Natural killer cell (primary cell): ENCODE measurements around the gene FLT3LG. TPM values are rescaled to one million over a fixed set of nuclear protein-coding genes. Genes with fewer than 3 reads are reported as not detected.

Experiments
- ATAC-seq, 3 donors: fragments of 150-1000 bp in 2 of 3; fragments of 200-7000 bp in 1 of 3; cut with Tn5 transposase; 1 replicate in 1 of 3; 2 replicates in 2 of 3; pipeline ENCODE4 v1.10.0; 2021; ENCODE audit warnings: mild to moderate bottlenecking in 2 of 3, moderate library complexity in 2 of 3
- DNase-seq, 2 donors: peaks; one replicate each; pipeline versions ENCODE4 v3.0.0 to v3.0.0-alpha.2; 2013 to 2021; ENCODE audit warnings: mixed read lengths in 1 of 2
- H3K27ac ChIP-seq: one replicate; pipeline ENCODE4 v1.5.1; 2013; ENCODE audit warnings: mild to moderate bottlenecking, low read length
- H3K27me3 ChIP-seq: one replicate; pipeline ENCODE4 v1.6.1; 2013; ENCODE audit warnings: low read length; ENCODE audit not compliant: control insufficient read depth, insufficient read depth
- H3K36me3 ChIP-seq: one replicate; pipeline ENCODE4 v1.6.1; 2013; ENCODE audit warnings: low read length; ENCODE audit not compliant: control insufficient read depth, insufficient read depth
- H3K4me1 ChIP-seq: one replicate; pipeline ENCODE4 v1.6.1; 2013; ENCODE audit warnings: low read length; ENCODE audit not compliant: control insufficient read depth, insufficient read depth
- H3K4me3 ChIP-seq: one replicate; pipeline ENCODE4 v1.5.1; 2013; ENCODE audit warnings: low read length
- H3K9me3 ChIP-seq: one replicate; pipeline ENCODE4 v1.6.1; 2013; ENCODE audit warnings: low read length; ENCODE audit not compliant: control insufficient read depth, insufficient read depth
- H3K27ac Mint-ChIP-seq, 2 donors: one replicate each; pipeline ENCODE4 v1.8.0; 2022; ENCODE audit warnings: mild to moderate bottlenecking in 2 of 2, mixed read lengths in 2 of 2, moderate library complexity in 1 of 2
- H3K27me3 Mint-ChIP-seq, 2 donors: one replicate each; pipeline ENCODE4 v1.8.0; 2022; ENCODE audit warnings: low read depth in 2 of 2, mixed read lengths in 2 of 2
- H3K36me3 Mint-ChIP-seq: one replicate; pipeline ENCODE4 v1.8.0; 2022; ENCODE audit warnings: mixed read lengths
- H3K4me1 Mint-ChIP-seq, 2 donors: one replicate each; pipeline ENCODE4 v1.8.0; 2022; ENCODE audit warnings: mixed read lengths in 2 of 2
- H3K4me3 Mint-ChIP-seq: one replicate; pipeline ENCODE4 v1.8.0; 2022; ENCODE audit warnings: mild to moderate bottlenecking, moderate library complexity, mixed read lengths
- H3K9me3 Mint-ChIP-seq, 2 donors: one replicate each; pipeline ENCODE4 v1.8.0; 2022; ENCODE audit warnings: mixed read lengths in 2 of 2
- CTCF ChIP-seq: fragments of 200-600 bp; IDR thresholded peaks from one replicate; pipeline ENCODE4 v1.8.0; 2022; ENCODE audit warnings: antibody characterized with exemption
- WGBS: methylation state at CpG from one replicate; pipeline ENCODE4 v1.1.7; 2013; ENCODE audit warnings: missing lambda C conversion rate; ENCODE audit not compliant: insufficient coverage; 5-methylcytosine and 5-hydroxymethylcytosine counted together
- intact Hi-C: fragments of 100-400 bp; cut with micrococcal nuclease; formaldehyde crosslinking; loops from one replicate; pipeline ENCODE4 v1.14.2; 2022
- total RNA-seq, 4 donors: library from RNA; stranded (reverse); fragments of 120-200 nt in 1 of 4; gene quantifications; one replicate each; pipeline versions ENCODE4 v1.2.3 to v1.2.4, GENCODE V29; 2013 to 2022

FLT3LG gene
- total RNA-seq, 3 donors from 2014 or later (not counting 1 experiment from before 2014, with no cell fraction given), result 44.7 to 65.7 (median 64.8) TPM

- H3K27me3 ChIP-seq, result no peaks in the 10 kb centered on the region
- no peak for DNase-seq
- intact Hi-C loops, result no loop called here
- H3K27ac ChIP-seq, result no peak overlapping the region
- WGBS, result 92% methylated on average over 3 of the region's 3 CpGs
- Mint-ChIP-seq H3K4me1 (peaks cover 14 to 22% of the 10 kb centered on the region in 2 donors), H3K27me3 (no peaks in the 10 kb centered on the region), H3K36me3 (no peaks in the 10 kb centered on the region), H3K9me3 (no peaks in the 10 kb centered on the region), H3K4me3 (no peak overlapping the region), H3K27ac (peak overlapping the region in 1 of 2 donors; percentile 63)
- peaks cover 28% of the 10 kb centered on the region for H3K4me1 ChIP-seq
- H3K4me3 ChIP-seq, result no peak overlapping the region
- H3K36me3 ChIP-seq, result peaks cover 28% of the 10 kb centered on the region
- H3K9me3 ChIP-seq, result no peaks in the 10 kb centered on the region
- ATAC-seq, result no peak
- TF ChIP-seq CTCF, result no peak
Measured at GRCh38 chr19:49465371-49465770, 8.6 kb upstream of the FLT3LG start.

GRCh38 chr19:49468199-49468598 lies 5.8 kb upstream of the FLT3LG start:
- Histone ChIP-seq H3K27me3 (no peaks in the 10 kb centered on the region), H3K4me3 (no peak overlapping the region), H3K27ac (peak overlapping the region; percentile 97), H3K36me3 (peaks cover 20% of the 10 kb centered on the region), H3K4me1 (peaks cover 53% of the 10 kb centered on the region), H3K9me3 (no peaks in the 10 kb centered on the region)
- no peak overlapping the region for H3K4me3 Mint-ChIP-seq
- no peak for TF ChIP-seq CTCF
- 95% methylated on average over 19 of the region's 19 CpGs for WGBS
- H3K27ac Mint-ChIP-seq, result peak overlapping the region; percentile 92 to 97
- H3K36me3 Mint-ChIP-seq, result no peaks in the 10 kb centered on the region
- no peak for ATAC-seq
- intact Hi-C loops, result no loop called here
- no peaks in the 10 kb centered on the region for H3K9me3 Mint-ChIP-seq
- no peak for DNase-seq
- H3K27me3 Mint-ChIP-seq, result no peaks in the 10 kb centered on the region
- peaks cover 21 to 34% of the 10 kb centered on the region in 2 donors for H3K4me1 Mint-ChIP-seq

- Histone ChIP-seq H3K9me3 (no peaks in the 10 kb centered on the region), H3K27ac (peak overlapping the region; percentile 97), H3K27me3 (no peaks in the 10 kb centered on the region), H3K4me3 (no peak overlapping the region), H3K4me1 (peaks cover 60% of the 10 kb centered on the region), H3K36me3 (peaks cover 18% of the 10 kb centered on the region)
- Mint-ChIP-seq H3K4me1 (peaks cover 21 to 37% of the 10 kb centered on the region in 2 donors), H3K36me3 (no peaks in the 10 kb centered on the region), H3K4me3 (peak overlapping the region; percentile 86), H3K9me3 (no peaks in the 10 kb centered on the region), H3K27ac (peak overlapping the region; percentile 92 to 97), H3K27me3 (no peaks in the 10 kb centered on the region)
- DNase-seq (peak; percentile 81 to 97), ATAC-seq (peak; percentile 64 to 87 (median 72))
- no peak for TF ChIP-seq CTCF
- WGBS, result 30% methylated on average over 15 of the region's 15 CpGs
- intact Hi-C loops, result loop anchor here (1.0 kb wide), 1 partner anchor 16 kb away; the partner anchor contains the start of gene ALDH16A1
Measured at GRCh38 chr19:49468746-49469447, 5.1 kb upstream of the FLT3LG start.
